Karpas-422 (cell line): ENCODE results near the gene CYP3A4. TPM values are rescaled to one million over a fixed set of nuclear protein-coding genes. Genes with fewer than 3 reads are reported as not detected.

Experiments
- DNase-seq: peaks from one replicate; pipeline ENCODE4 v3.0.0-alpha.2; 2015
- H2AFZ ChIP-seq: fragments of 200-600 bp; sonication (generic); 2 replicates; pipeline ENCODE4 v1.6.1; 2014; ENCODE audit warnings: antibody characterized with exemption, low read length, mixed read lengths
- H3K27ac ChIP-seq: fragments of 200-600 bp; sonication (generic); 2 replicates; pipeline ENCODE4 v1.5.1; 2014; ENCODE audit warnings: mild to moderate bottlenecking, low read length, moderate library complexity
- H3K27me3 ChIP-seq: fragments of 200-600 bp; sonication (generic); 2 replicates; pipeline ENCODE4 v1.6.1; 2014; ENCODE audit warnings: low read length, mixed read lengths
- H3K36me3 ChIP-seq: fragments of 200-600 bp; sonication (generic); 2 replicates; pipeline ENCODE4 v1.6.1; 2014; ENCODE audit warnings: low read length, mixed read lengths; ENCODE audit not compliant: insufficient read depth
- H3K4me1 ChIP-seq: fragments of 200-600 bp; sonication (generic); 2 replicates; pipeline ENCODE4 v1.6.1; 2014; ENCODE audit warnings: mild to moderate bottlenecking, low read length, mixed read lengths
- H3K4me2 ChIP-seq: fragments of 200-600 bp; sonication (generic); 2 replicates; pipeline ENCODE4 v1.6.1; 2014; ENCODE audit warnings: low read length, low read depth, mild to moderate bottlenecking; ENCODE audit not compliant: poor library complexity, severe bottlenecking
- H3K4me3 ChIP-seq: fragments of 200-600 bp; sonication (generic); 2 replicates; pipeline ENCODE4 v1.5.1; 2014; ENCODE audit warnings: mild to moderate bottlenecking, antibody characterized with exemption, low read length, mixed read lengths
- H3K79me2 ChIP-seq: fragments of 200-600 bp; sonication (generic); 2 replicates; pipeline ENCODE4 v1.6.1; 2014; ENCODE audit warnings: mild to moderate bottlenecking, low read length, mixed read lengths
- H3K9ac ChIP-seq: fragments of 200-600 bp; sonication (generic); 2 replicates; pipeline ENCODE4 v1.6.0; 2014; ENCODE audit warnings: low read length
- H3K9me2 ChIP-seq: fragments of 200-600 bp; sonication (generic), shearing (Covaris generic); replicated peaks from 2 replicates; pipeline ENCODE4 v1.6.0; 2014; ENCODE audit warnings: mild to moderate bottlenecking, low read length, moderate library complexity; ENCODE audit not compliant: insufficient read depth
- H3K9me3 ChIP-seq: fragments of 300-700, 200-600 bp; sonication (generic); 2 replicates; pipeline ENCODE4 v1.6.1; 2014; ENCODE audit warnings: low read length, mixed read lengths
- H4K20me1 ChIP-seq: fragments of 200-600 bp; sonication (generic); 2 replicates; pipeline ENCODE4 v1.6.1; 2014; ENCODE audit warnings: mild to moderate bottlenecking, antibody characterized with exemption, low read length, low read depth; ENCODE audit not compliant: insufficient read depth
- total RNA-seq: library from RNA; depleted of rRNA; stranded (reverse); fragments of >200 nt; shearing (Covaris generic); gene quantifications from 2 replicates; pipeline ENCODE4 v1.2.3, GENCODE V29; 2014; ENCODE audit warnings: low replicate concordance; rRNA removed

CYP3A4 gene
- total RNA-seq, result not detected in 2 replicates

DNA sequence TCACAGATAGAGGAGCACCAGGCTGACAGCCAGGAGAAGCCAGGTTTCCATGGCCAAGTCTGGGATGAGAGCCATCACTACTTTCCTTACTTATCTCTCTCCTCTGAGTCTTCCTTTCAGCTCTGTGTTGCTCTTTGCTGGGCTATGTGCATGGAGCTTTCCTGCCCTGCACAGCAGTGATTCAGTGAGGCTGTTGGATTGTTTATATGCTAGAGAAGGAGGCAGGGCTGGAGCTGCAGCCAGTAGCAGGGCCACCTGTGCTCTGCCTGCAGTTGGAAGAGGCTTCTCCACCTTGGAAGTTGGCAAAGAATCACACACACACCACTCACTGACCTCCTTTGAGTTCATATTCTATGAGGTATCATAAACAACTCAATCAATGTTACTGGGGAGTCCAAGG is at the start of gene CYP3A4:
TSS of gene CYP3A4 (minus strand) at position 178 of the 400 bp plus-strand sequence. CDS start at position 75, 103 bp downstream.
- H3K79me2 ChIP-seq, result no peaks in the 10 kb centered on the region
- H3K9me3 ChIP-seq, result no peaks in the 10 kb centered on the region
- H3K36me3 ChIP-seq, result no peaks in the 10 kb centered on the region
- H4K20me1 ChIP-seq, result no peaks in the 10 kb centered on the region
- no peak within 1 kb of the TSS for H2AFZ ChIP-seq
- DNase-seq, result no peak
- no peak within 1 kb of the TSS for H3K27ac ChIP-seq
- H3K4me2 ChIP-seq, result no peak within 1 kb of the TSS
- no peak within 1 kb of the TSS for H3K9ac ChIP-seq
- no peaks in the 10 kb centered on the region for H3K27me3 ChIP-seq
- no peaks in the 10 kb centered on the region for H3K9me2 ChIP-seq
- H3K4me1 ChIP-seq, result no peaks in the 10 kb centered on the region
- no peak within 1 kb of the TSS for H3K4me3 ChIP-seq

DNA sequence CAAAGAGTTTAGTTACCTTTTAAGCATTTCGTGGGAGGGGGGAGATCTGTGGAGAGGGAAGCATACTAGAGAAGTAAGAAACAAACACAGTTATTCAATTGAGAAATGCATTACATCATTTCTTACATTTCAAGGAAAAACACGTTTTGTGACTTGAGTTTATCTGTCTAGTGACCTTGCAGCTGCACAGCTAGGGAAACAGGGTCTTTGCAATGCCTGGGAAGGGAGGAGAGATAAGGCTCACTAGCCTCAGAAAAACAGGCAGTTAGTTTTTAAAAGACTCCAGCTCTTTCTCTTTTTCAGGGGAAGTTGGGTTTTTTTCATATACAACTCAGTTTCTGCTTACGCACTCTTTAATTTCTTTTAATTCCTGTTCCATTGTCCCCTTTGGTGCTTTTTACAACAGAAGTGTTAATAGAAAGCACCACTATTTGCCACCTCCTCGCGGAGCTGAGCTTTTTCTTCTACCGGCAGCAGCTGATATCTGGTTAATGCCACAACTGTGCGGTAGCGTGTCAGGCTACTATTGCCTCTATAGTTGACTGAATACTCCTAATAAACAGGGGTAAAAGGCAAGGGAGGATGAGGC is 49.4 kb upstream of the CYP3A4 start:
- no peak overlapping the region for H2AFZ ChIP-seq
- no peaks in the 10 kb centered on the region for H3K27me3 ChIP-seq
- H3K4me3 ChIP-seq, result no peak overlapping the region
- no peaks in the 10 kb centered on the region for H3K4me1 ChIP-seq
- no peaks in the 10 kb centered on the region for H4K20me1 ChIP-seq
- no peak for DNase-seq
- no peak overlapping the region for H3K9ac ChIP-seq
- no peaks in the 10 kb centered on the region for H3K9me2 ChIP-seq
- no peak overlapping the region for H3K27ac ChIP-seq
- no peaks in the 10 kb centered on the region for H3K9me3 ChIP-seq
- H3K79me2 ChIP-seq, result no peaks in the 10 kb centered on the region
- no peak overlapping the region for H3K4me2 ChIP-seq
- no peaks in the 10 kb centered on the region for H3K36me3 ChIP-seq

DNA sequence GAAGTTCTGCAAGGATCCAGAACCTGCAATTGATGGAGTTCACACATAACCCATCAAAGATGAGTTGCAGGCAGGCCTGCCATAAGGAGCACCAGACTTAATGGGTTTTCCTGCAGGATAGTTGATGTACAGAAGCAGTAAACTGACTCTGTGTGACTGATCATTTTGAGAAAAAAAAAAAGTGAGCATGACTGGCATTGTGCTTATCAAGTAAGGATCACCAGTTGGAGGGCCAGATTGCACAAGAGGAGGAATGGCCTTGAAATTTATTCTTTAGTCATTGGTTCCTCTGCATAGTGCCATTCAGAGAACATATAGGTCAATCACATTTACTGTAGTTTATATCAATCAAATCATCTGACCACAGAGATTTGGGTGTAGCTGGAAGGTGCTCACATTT is 47.6 kb upstream of the CYP3A4 start:
- H3K9me3 ChIP-seq, result no peaks in the 10 kb centered on the region
- H3K36me3 ChIP-seq, result no peaks in the 10 kb centered on the region
- DNase-seq, result no peak
- no peaks in the 10 kb centered on the region for H3K9me2 ChIP-seq
- H3K4me2 ChIP-seq, result no peak overlapping the region
- no peaks in the 10 kb centered on the region for H3K79me2 ChIP-seq
- H3K9ac ChIP-seq, result no peak overlapping the region
- H4K20me1 ChIP-seq, result no peaks in the 10 kb centered on the region
- H3K27ac ChIP-seq, result no peak overlapping the region
- H3K27me3 ChIP-seq, result no peaks in the 10 kb centered on the region
- H2AFZ ChIP-seq, result no peak overlapping the region
- H3K4me3 ChIP-seq, result no peak overlapping the region
- no peaks in the 10 kb centered on the region for H3K4me1 ChIP-seq

DNA sequence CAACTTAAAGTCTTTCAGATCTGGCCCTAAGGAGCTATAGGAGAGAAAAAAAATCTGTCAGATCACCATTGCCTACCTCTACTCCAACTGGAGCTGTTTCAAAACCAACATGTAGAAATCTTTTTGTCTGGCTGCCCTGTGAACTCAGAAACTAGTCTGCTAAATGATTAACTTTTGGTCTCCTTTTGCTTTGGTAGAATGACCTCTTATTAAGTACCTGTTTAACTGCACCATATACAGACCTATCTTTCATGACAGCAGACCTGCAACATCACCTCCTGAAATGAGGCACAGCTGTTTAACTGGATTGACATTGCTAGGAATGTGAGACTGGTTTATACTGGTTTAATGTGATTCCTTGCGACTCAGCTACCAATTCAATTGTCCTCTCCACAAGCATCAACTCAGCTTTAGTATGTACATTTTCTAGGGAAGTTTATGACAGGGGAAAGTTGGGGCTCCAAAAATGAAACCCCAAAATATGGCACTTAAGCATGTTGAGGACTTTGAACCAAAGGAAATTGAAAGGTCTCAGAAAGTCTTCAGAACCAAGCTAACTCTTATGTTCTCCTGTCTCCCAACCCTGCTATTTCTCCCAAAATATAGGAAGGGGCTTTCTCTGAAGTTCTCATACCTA is 45.7 kb upstream of the CYP3A4 start:
- Histone ChIP-seq H3K4me1 (no peaks in the 10 kb centered on the region), H3K27me3 (no peaks in the 10 kb centered on the region), H3K27ac (no peak overlapping the region), H3K9me2 (no peaks in the 10 kb centered on the region), H3K4me2 (no peak overlapping the region), H3K4me3 (no peak overlapping the region), H3K79me2 (no peaks in the 10 kb centered on the region), H2AFZ (no peak overlapping the region), H3K9me3 (no peaks in the 10 kb centered on the region), H3K36me3 (no peaks in the 10 kb centered on the region), H3K9ac (no peak overlapping the region), H4K20me1 (no peaks in the 10 kb centered on the region)
- DNase-seq, result no peak

DNA sequence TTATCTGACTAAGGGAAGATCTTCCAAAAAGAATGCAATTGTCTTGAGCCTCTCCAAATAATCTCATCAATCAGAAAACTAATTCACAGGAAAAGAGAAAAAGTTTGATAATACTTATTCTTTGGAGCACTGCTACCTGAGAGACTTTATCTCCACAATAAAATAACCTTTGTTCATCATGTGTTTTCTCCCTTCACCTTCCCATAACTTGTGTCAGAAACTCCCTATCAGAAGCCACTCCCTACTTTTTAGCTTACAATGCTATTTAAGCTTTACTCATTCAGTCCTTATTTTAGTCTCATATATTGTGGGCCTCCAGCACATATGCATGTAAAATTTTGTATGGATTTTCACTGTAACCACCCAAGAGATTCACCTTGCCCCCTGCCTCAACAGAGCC is 44.8 kb upstream of the CYP3A4 start:
- Histone ChIP-seq H4K20me1 (no peaks in the 10 kb centered on the region), H2AFZ (no peak overlapping the region), H3K9me3 (no peaks in the 10 kb centered on the region), H3K9ac (no peak overlapping the region), H3K9me2 (no peaks in the 10 kb centered on the region), H3K4me1 (no peaks in the 10 kb centered on the region), H3K79me2 (no peaks in the 10 kb centered on the region), H3K4me2 (no peak overlapping the region), H3K36me3 (no peaks in the 10 kb centered on the region), H3K27ac (no peak overlapping the region), H3K4me3 (no peak overlapping the region), H3K27me3 (no peaks in the 10 kb centered on the region)
- DNase-seq, result no peak

DNA sequence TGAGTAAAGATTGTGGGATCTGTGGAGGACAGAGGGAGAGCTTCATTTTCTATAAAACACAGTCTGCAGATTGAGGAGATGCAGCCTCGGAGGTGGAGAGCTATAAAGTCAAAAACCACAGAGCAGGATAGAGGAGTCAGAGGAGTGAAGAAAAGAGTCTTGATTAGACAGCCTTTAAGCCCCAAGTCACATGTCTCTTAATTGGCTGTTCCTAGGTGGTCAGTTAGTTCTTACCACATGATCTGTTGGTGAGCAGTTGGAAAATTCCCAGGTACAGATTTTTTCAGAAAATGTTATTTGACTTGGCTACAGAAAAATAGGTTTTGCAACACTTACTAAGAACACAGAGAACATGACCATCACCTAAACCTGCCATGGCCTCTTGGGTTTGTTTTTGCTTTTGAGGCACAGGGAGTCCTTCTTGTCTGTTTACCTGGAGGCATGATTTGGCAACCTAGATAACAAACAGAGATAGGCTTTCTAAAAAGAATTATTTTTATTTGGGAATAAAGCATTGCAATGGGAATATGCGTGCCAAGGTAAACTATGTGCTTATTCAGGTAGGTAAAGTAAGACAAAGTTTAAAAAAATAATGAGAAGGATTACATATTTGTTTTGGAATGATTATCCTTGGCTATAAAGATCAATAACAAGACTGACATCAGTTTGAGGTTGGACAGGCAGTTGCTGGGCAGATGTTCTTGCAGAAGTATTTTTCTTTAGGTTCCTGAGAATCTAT is 43.2 kb upstream of the CYP3A4 start:
- no peaks in the 10 kb centered on the region for H3K9me3 ChIP-seq
- no peaks in the 10 kb centered on the region for H4K20me1 ChIP-seq
- H3K36me3 ChIP-seq, result no peaks in the 10 kb centered on the region
- no peak overlapping the region for H3K4me3 ChIP-seq
- no peaks in the 10 kb centered on the region for H3K79me2 ChIP-seq
- H2AFZ ChIP-seq, result no peak overlapping the region
- no peak for DNase-seq
- H3K9ac ChIP-seq, result no peak overlapping the region
- no peaks in the 10 kb centered on the region for H3K27me3 ChIP-seq
- no peaks in the 10 kb centered on the region for H3K9me2 ChIP-seq
- H3K4me1 ChIP-seq, result no peaks in the 10 kb centered on the region
- H3K4me2 ChIP-seq, result no peak overlapping the region
- H3K27ac ChIP-seq, result no peak overlapping the region

DNA sequence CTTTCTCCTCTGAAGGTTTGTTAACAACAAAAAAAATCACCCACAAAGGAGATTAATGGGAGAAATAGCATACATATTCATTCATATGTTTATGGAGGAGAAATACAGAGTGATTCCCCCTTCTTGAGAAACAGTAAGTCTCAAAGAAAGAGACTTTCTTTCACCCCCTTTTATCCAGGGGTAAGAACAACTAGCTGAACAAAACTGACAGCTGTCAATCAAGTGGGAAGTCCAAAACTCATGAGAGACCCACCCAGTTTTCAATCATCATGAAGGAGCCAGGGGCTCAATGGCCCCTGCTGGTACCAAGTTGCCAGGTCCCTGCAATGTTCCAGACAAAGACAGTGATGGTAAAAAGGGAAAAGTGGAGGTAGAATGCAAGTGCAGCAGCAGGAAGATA is 41.9 kb upstream of the CYP3A4 start:
- no peaks in the 10 kb centered on the region for H3K9me2 ChIP-seq
- no peak overlapping the region for H2AFZ ChIP-seq
- no peak overlapping the region for H3K27ac ChIP-seq
- H3K79me2 ChIP-seq, result no peaks in the 10 kb centered on the region
- no peaks in the 10 kb centered on the region for H4K20me1 ChIP-seq
- H3K4me1 ChIP-seq, result no peaks in the 10 kb centered on the region
- H3K9ac ChIP-seq, result no peak overlapping the region
- H3K4me3 ChIP-seq, result no peak overlapping the region
- no peaks in the 10 kb centered on the region for H3K36me3 ChIP-seq
- DNase-seq, result no peak
- 0 out of 2 replicates have a peak, but pooled peaks cover 2% of the 10 kb centered on the region for H3K27me3 ChIP-seq
- no peak overlapping the region for H3K4me2 ChIP-seq
- H3K9me3 ChIP-seq, result no peaks in the 10 kb centered on the region

DNA sequence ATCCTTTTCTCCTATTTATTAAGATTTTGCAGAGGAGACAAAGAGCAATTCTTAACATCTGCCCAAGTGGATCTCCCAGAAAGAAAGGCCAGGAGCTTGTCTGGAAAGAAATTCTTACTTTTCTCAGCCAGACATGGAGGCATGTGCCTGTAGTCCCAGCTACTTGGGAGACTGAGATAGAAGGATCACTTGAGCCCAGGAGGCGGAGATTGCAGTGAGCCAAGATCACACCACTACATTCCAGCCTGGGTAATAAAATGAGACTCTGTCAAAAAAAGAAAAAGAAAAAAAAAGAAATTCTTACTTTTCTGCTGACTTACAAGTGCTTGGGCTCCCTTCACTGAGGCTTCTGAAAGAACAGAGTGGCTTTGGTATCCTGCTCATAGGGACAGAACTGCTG is 41.5 kb upstream of the CYP3A4 start:
- no peak for DNase-seq
- Histone ChIP-seq H3K36me3 (no peaks in the 10 kb centered on the region), H4K20me1 (no peaks in the 10 kb centered on the region), H3K4me2 (no peak overlapping the region), H3K27ac (no peak overlapping the region), H3K79me2 (no peaks in the 10 kb centered on the region), H3K9ac (no peak overlapping the region), H3K4me3 (no peak overlapping the region), H3K4me1 (no peaks in the 10 kb centered on the region), H3K9me2 (no peaks in the 10 kb centered on the region), H2AFZ (no peak overlapping the region), H3K27me3 (0 out of 2 replicates have a peak, but pooled peaks cover 2% of the 10 kb centered on the region), H3K9me3 (no peaks in the 10 kb centered on the region)
